HG03097 (cell line): Measurements from ENCODE around the gene GNAI1.

Experiments
- ATAC-seq: cut with Tn5 transposase; IDR thresholded peaks from one replicate; pipeline ENCODE4 v1.9.1; 2021; ENCODE audit not compliant: unreplicated experiment, low FRiP score

Gene GNAI1

DNA sequence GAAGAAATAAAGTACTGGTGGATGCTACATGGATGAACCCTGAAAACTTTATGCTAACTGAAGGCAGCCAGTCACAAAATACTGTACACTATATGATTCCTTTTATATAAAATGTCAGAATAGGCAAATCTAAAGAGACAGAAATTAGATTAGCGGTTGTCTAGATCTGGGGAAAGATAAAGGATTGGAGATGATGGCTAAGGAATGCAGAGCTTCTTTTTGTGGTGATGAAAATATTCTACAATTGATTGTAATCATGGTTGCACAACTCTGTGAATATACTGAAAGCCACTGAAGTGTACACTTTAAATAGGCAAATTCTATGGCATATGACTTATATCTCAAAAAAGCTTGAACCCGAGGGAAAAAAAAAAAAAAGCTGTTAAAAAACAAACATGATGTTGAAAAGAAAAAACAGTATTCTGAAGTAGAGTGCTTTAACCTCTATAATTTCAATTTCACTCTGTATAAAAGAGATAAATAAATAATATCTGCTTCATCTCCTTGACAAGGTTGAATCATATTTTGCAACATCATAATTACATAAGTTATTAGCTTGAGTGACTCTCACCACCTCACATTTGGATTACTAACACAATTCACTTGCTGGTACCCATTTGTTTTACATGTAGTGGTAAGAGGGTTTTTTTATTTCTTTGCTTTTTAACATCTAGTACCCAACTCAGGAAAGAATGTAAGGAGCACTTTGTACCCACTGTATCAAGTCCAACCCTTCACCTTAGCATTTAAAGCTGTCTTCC lies 2.8 kb upstream of the GNAI1 start:
- ATAC-seq: no peak

DNA sequence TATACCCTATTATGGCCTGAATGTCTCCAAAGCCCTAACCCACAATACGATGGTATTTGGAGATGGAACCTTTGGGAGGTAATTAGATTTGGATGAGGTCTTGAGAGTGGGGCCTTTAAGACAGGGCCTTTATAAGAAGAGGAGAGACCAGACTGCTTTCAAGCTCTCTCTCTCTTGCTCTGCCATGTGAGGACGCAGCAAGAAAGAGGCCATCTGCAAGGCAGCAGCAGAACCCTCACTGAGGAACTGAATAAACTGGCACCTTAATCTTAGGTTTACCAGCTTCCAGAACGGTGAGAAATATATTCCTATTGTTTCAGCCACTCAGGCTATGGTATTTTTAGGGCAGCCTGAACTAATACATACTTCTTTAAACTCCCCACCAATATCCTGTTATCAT lies 2.0 kb upstream of the GNAI1 start:
- ATAC-seq: no peak

DNA sequence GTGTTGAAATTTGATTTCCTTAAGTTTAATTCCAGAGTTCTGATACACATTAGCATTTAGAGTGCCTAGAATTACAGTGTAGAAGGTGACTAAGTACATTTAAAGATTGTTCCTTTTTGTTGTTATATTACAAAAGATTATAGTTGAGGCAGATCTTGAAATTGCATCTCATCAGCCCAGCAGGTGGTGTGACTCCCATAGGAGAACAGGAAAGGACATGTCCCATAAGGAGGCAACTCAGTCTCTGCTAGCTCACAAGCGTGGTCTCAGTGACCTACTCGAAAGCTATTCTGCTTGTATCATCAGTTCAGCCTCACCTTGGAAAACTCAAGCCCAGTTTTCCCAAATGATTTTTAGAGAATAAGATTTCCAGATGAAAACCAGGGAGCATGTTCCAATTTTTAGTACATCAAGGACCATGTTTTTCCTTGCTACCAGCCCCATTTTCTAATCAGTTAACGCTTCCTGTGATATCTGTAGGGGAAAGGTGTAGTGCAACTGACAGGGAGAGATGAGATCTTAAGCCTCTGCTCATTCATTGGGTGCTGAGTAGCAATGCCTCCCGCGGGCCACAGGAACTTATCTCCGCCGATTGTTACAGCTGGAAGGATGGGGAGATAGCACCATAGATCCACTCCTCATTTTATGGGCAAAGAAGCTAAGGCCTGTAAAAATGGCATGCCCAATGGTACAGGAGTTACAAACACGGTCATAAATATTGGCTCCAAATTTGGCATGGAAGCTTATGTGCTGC lies 1.1 kb upstream of the GNAI1 start:
- ATAC-seq: no peak

DNA sequence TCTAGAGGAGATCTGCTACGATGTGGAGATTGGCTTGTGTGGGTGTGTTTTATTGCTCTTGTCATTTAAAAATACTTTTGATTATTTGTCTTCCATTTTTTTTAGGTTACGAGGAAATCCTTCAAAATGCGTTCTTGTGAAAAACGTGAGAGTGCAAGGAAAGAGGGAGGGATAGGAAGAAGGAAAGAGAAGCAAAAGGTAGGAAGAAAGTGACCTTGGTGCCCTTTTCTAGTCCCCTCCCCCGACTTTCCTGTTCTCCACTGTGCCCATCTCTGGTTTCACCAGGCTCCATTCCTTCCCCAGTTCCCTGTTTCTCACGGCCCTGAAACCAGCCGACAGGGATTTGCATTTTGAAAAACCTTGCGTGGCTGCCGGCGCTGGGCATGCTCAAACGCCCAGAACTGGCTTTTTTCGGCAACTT lies 506 bp upstream of the GNAI1 start:
- ATAC-seq: no peak

DNA sequence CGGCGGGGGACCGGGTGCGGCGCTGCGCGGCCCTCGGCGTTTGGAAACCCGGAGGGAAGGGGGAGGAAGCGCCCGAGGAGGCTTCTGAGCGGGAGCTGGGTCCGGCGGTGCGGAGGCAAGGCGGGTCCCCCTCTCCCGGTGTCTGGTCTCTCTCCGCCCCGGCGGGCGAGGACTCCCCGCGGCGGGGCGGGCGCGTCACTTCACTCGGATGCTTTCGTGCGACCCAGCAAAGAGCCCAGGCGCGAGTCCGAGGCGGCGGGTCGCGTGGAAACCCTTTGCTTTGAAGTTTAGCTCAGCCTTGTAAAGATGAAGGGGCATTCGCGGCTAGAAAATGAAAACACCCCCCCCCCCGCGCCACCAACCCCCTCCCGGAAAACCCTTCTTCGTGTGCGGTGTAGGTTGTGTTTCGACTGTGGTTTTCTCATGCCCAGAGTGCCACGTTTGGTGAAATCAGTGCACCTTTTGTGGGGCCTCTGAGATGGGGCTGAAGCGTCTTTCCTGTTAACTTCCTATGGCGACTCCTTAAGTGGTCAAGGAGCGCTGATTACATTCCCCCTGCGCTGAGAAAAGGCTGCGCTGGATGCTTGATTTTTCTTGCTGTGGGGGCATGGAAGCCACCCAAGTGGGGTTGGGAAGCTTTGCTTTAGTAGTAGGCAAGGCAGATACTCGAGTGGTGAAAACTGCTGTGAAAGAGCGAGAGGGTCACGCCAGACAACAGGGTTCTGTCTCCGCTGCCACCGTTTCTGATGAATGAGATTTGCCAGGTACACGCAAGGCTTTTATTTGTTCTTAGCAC lies 876 bp downstream of the GNAI1 start:
- peak; percentile 24 for ATAC-seq

DNA sequence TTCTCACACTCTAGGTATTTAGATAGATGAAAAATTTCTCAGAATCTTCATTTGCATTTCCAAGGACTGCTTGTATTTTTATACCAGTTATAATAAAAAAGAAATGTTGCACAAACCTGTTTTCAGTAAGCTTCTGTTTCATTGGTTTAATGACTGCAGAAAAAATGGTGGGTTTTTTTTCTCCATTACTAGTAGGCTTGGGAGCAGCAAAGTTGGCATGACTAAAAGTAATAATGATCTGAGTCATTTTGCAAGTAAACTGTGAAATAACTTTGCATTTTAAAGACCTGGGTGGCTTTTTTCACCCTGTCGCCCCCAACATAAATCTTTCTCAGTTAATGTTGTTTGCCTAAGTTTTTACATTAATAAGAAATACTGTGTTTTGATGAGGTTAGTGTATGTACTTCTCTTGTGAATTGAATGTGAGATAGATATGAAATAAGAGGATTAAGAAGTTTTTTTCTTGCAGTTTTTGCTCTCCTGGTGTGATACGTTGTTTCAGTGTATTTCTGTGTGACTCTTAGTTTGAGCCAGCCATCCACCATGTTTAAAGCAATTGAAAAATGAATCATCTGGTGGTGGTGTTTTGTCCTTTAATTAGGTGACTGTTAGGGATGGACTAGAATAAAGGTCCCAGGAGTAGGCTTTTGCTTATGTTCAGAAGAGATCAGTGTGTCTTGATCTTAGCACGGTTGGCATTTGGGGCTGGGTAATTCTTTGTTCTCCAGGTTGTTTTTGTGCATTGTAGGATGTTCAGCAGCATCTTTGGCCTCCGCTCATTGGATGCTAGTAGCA lies 1.8 kb downstream of the GNAI1 start:
- peak; percentile 31 for ATAC-seq

DNA sequence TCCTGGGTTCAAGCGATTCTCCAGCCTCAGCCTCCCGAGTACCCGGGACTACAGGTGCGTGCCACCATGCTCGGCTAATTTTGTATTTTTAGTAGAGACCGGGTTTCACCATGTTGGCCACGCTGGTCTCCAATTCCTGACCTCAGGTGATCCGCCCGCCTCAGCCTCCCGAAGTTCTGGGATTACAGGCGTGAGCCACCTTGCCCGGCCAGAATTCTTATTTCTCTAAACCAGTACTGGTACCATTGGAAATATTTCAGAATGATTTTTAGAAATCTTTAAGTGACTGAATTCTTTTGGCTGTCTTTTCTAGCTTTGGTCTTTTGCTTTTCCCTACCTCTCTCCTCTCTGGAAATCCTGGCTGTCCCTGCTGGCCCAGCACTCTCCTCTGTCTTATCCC lies 2.8 kb downstream of the GNAI1 start:
- ATAC-seq: no peak

DNA sequence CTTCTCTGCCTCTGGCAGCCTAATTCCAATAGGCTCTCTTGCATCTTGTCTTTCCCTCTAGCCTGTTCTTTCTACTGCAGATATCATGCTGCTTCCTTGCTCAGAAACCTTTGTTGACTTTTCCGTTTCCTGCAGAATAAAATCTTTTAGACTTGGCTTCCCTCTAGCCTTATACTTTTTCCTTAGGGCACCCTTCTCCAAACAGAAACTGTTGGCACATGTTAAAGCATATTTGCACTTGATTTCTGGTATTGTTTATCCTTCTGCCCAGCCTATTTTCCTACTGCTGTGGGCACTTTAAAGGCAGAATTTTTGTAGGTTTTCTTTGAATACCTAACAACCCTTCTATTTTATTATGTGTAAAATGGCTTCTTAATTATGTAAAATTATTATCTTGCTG lies 4.6 kb downstream of the GNAI1 start:
- ATAC-seq: no peak

DNA sequence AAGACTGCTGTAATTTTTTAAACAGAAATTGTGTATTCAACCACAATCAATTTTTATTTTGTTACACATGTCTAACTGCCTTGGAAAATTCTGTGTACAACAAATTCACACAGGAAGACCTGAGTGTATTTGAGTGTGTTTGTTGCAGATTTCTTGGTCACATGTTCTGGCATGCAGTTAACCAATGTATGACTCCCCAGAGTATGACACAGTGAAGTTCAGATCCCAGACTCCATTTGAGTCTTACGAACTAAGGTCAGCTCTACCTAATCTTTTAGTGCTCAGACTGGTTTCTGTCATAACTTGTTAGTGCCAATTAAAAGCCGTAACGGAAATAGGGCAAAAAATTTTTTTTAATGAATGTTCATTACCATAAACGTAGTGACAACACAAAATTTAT lies 5.8 kb downstream of the GNAI1 start:
- no peak for ATAC-seq

DNA sequence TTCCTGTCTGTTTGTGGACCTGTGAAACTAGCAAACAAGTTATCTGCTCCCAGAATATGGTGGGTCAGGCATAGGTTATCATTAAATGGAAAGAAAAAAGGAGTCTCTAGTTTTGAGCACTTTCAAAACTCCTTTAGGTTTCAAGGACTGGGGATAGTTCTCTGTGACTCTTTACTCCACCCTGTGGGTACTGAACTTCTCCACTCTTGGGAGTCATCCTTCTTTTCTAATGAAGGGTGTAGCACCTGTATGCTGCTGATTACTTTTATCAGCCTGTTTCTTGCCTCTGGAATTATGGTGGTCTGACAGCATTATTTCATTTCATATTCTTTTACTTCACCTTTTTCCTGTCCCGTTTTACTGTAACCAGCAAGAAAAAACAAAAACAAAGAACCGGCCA lies 6.7 kb downstream of the GNAI1 start:
- no peak for ATAC-seq

DNA sequence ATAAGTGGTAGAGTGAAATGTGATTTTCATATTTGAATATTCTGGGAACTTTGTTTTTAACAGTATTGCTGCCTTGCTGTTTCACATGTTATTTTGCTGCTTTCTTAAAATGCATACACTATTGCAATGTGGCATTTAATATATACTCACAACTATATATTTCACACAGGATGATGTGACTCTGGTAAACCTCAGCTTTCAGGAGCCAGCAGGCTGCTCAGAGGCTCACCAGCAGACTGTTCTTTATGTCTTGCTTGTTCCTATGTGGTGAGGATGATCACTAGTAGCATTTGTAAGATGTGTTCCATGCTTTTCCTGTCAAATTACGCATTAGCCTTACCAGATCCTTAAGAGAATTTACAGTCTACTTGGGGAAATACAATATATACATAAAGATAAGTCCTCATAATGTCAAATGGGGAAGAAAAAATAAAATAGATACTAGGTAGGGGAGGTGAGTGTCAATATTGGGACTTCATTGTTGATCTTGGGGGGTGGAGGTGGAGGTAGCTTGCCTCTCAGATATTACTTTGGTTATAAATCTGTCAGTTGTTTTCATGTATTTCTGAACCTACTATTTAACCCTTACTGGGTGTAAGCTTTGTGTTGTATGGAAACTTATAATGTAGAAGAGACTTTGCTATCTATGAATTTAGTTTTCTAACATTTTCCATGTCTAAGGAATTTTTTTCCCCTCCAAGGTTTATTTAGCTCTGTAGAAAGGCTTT lies 8.4 kb downstream of the GNAI1 start:
- no peak for ATAC-seq

DNA sequence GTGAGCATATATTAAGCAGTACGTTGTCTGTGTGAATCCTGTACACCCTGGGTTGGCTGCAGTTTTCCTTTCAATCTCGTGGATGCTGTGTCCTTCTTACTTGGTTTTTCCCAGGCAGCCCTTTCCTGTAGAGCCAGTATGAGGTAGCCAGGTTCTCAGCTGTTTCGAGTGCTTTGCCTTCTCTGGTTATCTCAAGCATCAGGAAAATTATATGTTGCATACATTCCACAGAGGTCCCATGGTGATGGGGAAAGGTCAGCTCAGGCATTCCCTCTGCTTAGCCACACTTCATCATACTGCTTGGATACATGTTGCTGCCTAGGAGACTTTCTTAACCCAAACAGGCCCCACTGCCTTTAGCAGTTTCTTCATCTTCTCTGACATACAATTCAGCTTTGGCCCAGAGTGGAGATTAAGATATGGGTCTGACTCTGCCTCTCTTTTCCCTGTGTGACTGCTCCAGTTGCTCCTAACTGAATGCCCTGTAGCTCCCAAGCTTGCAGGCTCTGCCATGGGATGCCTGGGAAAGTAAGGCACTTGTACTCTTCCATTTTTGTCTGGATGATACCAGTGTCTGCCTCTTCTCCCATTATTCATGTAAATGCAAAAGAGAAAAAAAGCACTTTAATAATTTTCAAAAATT lies 11.3 kb downstream of the GNAI1 start:
- ATAC-seq: no peak

DNA sequence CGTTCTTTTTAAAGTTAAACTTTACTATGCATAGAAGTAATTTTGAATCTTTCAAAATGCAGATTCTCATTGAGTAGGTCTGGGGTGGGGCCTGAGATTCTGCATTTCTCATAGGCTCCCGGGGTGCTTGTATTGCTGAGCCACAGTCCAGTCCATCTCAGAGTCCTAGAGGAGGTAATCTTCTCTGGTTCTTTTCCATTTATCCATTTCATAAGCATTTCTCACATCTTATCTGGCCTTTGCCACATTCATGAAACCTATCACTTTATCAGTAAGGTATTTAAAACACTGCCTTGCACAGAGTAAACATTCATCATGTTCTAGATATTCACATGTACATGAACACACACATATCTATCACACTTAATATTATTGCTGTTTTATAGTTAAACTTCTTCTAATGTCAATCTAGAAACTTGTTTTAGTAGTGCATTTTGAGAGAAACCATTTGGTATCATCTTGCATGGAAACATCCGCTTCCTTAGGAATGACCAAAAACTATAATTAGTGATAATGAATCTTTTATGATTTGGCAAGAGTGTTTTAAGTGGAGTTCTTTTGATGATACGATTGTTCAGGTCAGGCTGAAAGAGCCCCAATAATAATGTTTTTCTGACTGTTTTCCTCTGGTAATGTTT lies 12.0 kb downstream of the GNAI1 start:
- no peak for ATAC-seq

DNA sequence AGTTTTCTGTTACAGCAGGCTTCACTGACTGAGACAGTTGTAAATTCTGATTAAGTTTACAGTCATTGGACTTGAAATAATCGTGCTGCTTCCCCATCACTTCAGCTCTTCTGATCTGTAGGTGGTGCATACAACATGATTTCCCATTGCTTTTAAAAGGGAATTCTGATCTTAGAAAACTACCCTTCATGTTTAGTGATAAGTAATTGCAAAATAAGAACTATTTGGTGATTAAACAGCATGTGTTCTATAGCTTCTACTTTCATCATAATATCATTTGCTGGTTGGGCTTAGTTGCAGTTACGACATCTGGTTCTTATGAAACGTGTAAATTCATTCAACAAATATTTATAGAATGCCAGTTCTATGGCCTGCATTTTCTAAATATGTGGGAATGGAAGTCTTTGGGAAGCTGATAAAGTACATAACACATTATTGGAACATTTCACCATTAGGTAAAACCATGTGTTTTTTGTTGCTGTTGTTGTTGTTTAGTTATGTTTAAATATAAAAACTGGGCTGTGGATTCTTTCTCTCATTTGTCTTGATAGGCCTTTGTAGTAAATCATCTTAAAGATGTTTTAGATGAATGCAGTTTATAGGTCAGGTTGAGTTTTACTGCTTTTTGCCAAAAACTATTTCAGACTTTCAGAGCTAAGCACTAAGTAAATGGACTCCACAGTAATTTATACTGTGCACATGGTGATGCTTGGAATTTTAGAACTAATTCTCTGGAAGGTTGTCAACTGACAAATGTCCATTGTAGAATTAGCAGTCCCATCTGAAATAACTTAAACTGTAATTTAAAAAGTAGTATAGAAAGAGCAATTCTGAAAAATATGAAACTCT lies 13.1 kb downstream of the GNAI1 start:
- ATAC-seq: no peak

DNA sequence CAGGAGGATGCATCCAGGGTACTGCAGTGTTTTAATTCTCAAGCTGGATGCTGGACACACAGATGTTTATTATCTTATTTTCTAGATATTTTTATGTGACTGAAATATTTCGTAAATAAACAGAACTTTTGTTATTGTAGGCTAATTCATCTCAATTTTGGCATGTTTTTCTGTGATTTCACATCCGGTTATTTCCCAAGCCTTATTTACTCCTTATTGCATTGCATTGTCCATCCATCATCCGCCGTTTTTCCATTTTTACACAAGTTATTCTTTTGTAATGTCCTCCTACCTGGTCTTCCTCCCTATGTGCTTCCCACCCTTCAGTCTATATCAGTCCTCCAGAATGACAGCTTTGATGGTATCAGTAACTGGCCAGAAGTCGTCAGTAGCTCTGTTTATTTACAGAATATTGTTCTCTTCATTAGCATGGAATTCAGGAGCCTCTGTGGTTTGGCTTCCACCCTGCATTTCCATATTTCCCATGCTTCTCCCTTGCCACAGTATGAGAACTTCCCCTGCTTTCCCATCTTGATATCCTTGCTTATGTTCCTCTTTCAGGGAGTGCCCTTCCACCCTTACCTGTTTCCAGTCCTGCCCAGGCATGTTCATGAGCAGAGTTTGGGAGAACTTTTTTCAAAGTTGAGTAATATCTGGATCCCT lies 16.1 kb downstream of the GNAI1 start:
- no peak for ATAC-seq

DNA sequence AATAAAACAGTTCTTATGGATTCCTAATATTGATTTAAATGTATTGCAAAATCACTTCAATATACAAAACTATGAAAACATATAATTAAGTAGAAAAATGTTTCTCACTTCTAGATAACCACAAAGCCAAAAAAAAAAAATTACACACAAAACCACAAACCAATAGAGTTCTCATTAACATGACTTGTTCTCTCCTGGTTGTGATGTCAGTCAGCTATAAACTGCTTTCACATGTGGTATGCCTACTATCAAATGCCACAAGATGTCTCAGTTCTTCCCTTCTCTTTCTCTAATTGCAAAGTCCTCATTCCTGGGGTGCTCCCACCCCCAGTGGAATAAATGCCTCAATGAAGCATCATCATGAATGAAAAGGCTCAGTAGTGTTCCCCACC lies 16.6 kb downstream of the GNAI1 start:
- ATAC-seq: peak; percentile 60

DNA sequence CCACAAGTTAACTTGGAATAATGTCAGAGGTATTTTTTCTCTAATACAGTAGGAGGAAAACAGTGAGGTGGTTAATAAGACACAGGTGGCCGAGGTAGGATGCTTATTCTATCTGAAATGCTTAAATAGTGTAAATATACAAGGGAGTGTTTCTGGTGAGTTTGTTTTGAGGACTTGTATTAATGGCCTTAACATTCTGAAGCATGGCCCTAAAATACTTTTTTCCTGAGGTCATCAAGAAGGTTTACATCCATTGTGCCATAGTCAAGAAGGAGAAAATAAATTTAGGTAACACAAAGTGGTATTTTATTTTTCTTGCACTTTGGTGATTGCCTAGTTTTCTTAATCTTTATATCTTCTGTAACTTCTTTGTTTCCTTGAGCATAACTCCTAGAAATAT lies 18.8 kb downstream of the GNAI1 start:
- no peak for ATAC-seq
